Colonic mucosa (tissue), 4 donors: ENCODE results near the gene GPR3. TPM values are rescaled to one million over a fixed set of nuclear protein-coding genes. Genes with fewer than 3 reads are reported as not detected.

ENCODE experiments used
- DNase-seq: peaks from one replicate; pipeline ENCODE4 v3.0.0-alpha.2; 2020
- H3K27ac ChIP-seq: fragments of 200-600 bp; one replicate; pipeline ENCODE4 v1.8.0; 2021
- H3K27me3 ChIP-seq: fragments of 200-600 bp; one replicate; pipeline ENCODE4 v1.8.0; 2021
- H3K36me3 ChIP-seq: fragments of 200-600 bp; one replicate; pipeline ENCODE4 v1.8.0; 2021
- H3K4me1 ChIP-seq: fragments of 200-600 bp; one replicate; pipeline ENCODE4 v1.8.0; 2021; ENCODE audit warnings: mild to moderate bottlenecking
- H3K4me3 ChIP-seq: fragments of 200-600 bp; one replicate; pipeline ENCODE4 v1.8.0; 2021
- H3K9ac ChIP-seq, 2 donors: one replicate each; pipeline ENCODE4 v1.7.0; 2013; ENCODE audit warnings: control low read depth in 2 of 2, low read depth in 2 of 2, low read length in 2 of 2
- H3K9me3 ChIP-seq: fragments of 200-600 bp; one replicate; pipeline ENCODE4 v1.8.0; 2021
- intact Hi-C: fragments of 100-400 bp; cut with DNase I; formaldehyde crosslinking; loops from one replicate; pipeline ENCODE4 v1.14.1; 2022
- total RNA-seq, 2 donors: library from RNA; stranded (reverse); fragmentation: NEBNext Ultra II Directional in 1 of 2; extraction: Animal tissue kit (Norgen Biotek cat#: 25700) in 1 of 2; gene quantifications; one replicate each; pipeline ENCODE4 v1.2.1, GENCODE V29; 2021
- TF ChIP-seq, protein P1 (sequence below): fragments of 200-600 bp; IDR thresholded peaks from one replicate; pipeline ENCODE4 v1.8.0; 2022; ENCODE audit warnings: antibody characterized with exemption, mild to moderate bottlenecking
- donor health status: healthy.
- donor health status: DM: no; HTN: no; CAD: no.
- donor health status: DM: no; HTN: no; CAD: no.

Gene GPR3
- total RNA-seq, 2 donors from 2014 or later = 0.32 to 0.49 TPM

DNA sequence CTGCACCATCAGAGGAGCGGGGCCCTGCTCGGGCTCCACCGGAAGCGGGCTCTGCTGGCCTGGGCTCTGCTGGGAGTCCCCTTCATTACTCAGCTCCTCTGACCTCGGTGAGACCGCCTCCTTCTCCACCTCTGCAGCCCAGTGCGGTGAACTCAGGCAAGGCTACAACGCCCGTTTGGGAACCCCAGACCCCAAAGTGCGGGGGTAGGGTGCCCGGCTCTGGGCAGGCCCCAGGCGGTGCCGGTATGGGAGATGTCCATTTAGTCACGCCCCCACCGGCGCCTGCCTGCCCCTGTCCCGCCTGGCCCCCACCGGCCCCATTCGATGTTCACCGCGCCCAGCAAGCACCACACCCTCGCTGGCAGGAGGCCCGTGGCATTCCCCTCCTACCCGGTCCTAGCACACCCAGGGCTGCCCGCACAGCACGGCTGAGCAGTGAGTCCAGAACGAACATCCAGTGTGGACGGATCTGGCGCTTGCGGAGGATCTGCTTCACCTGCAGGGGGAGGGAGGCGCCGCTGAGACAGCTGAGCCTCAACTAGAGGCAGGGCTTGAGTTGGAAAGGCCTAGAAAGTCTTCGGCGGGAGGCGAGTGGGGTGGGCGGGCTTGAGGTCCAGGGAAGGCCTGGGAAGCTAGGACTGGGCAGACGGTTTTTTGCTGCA, 35.7 kb upstream of the GPR3 start:
- TF ChIP-seq, protein P1, sequence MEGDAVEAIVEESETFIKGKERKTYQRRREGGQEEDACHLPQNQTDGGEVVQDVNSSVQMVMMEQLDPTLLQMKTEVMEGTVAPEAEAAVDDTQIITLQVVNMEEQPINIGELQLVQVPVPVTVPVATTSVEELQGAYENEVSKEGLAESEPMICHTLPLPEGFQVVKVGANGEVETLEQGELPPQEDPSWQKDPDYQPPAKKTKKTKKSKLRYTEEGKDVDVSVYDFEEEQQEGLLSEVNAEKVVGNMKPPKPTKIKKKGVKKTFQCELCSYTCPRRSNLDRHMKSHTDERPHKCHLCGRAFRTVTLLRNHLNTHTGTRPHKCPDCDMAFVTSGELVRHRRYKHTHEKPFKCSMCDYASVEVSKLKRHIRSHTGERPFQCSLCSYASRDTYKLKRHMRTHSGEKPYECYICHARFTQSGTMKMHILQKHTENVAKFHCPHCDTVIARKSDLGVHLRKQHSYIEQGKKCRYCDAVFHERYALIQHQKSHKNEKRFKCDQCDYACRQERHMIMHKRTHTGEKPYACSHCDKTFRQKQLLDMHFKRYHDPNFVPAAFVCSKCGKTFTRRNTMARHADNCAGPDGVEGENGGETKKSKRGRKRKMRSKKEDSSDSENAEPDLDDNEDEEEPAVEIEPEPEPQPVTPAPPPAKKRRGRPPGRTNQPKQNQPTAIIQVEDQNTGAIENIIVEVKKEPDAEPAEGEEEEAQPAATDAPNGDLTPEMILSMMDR = no peak
- Histone ChIP-seq H3K4me3 (peak overlapping the region; percentile 14), H3K9ac (peak overlapping the region; percentile 48 to 68), H3K4me1 (peaks cover 13% of the 10 kb centered on the region), H3K9me3 (no peaks in the 10 kb centered on the region), H3K27ac (peak overlapping the region; percentile 26), H3K36me3 (no peaks in the 10 kb centered on the region), H3K27me3 (no peaks in the 10 kb centered on the region)
- DNase-seq = peak; percentile 90
- intact Hi-C loops = no loop called here

DNA sequence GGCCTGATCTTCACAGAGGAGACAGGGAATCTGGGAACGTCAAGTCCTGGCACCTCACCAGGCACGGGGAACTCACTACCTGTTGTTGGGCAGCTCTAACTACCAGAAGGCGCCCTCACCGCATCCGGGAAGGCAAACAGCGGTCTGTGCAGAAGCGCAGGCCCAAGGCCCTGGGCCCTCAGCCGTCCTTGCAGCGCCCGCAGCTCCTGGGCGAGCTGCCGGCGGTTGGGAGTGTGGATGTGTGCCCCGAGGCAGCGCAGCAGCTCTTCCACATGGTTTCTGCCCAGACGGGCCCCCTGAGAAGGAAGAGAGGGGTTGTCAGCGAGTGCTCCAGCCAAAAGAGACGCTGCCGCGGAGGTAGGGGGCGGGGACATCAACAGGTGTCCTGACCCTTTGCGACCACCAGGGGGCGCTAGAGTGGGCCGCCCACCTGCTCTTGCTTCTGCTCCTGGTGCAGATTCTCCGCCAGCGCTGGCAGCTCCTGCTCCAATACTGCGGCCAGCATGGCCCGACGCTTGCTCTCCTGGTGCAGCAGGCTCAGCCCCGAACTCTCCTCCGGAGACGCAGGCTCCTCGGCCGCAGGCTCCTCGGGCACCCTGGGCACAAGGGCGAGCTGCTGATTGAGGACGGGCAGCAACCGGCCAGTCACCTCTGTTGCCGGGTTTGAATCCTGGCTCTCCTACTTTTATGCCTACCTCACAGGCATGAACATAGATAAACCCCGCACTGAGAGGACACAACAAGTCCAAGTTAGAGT, 35.0 kb upstream of the GPR3 start:
- TF ChIP-seq, protein P1 = peak; percentile 98
- H3K4me3 ChIP-seq = peak overlapping the region; percentile 14
- DNase-seq = peak; percentile 74
- no peaks in the 10 kb centered on the region for H3K9me3 ChIP-seq
- H3K36me3 ChIP-seq = no peaks in the 10 kb centered on the region
- peak overlapping the region; percentile 26 for H3K27ac ChIP-seq
- intact Hi-C loops = no loop called here
- peak overlapping the region; percentile 48 to 68 for H3K9ac ChIP-seq
- H3K27me3 ChIP-seq = no peaks in the 10 kb centered on the region
- H3K4me1 ChIP-seq = peaks cover 13% of the 10 kb centered on the region

DNA sequence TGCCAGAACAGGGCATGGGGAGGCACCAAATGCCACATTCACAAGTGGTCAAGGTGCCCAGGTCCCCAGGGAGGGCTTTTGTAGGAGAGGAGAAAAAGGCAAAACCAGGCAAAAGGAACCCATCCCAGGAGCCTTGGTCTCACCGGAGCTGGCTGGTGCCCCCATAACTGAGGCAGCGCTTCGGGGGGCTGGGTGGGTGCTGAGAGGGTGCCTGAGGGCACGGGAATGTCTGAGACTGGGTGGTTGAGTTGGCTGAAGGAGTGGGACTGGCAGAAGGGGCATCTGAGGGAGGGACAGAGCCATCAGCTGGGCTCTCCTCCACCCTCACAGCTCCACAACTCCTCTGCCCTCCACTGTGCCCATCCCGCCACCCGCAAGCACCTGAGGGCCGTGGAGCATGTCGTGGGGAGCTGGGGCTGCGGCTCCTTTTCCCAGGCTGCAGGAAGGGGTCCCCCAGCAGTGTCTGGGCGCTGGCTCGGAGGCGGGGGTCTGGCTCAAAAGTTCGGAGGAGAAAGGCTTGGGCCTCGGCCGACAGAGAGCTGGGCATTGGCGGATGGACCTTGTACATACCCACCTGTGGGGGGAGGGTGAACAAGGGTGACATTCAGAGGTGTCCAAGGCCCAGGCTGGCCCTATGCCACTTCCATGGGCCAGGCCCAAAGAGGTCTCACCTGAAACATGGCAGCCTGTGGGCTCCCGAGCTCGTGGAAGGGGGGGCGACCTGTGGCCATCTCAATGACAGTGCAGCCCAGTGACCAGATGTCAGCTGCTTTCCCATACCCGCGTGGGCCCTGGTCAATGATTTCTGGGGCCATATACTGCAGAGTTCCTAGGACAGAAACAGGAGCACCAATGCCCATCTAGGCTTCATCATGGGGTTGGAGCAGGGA, 34.1 kb upstream of the GPR3 start:
- intact Hi-C loops = no loop called here
- H3K9ac ChIP-seq = peak overlapping the region in 1 of 2 donors; percentile 68
- H3K4me1 ChIP-seq = peaks cover 13% of the 10 kb centered on the region
- H3K36me3 ChIP-seq = no peaks in the 10 kb centered on the region
- H3K27ac ChIP-seq = no peak overlapping the region
- no peaks in the 10 kb centered on the region for H3K9me3 ChIP-seq
- no peaks in the 10 kb centered on the region for H3K27me3 ChIP-seq
- DNase-seq = no peak
- H3K4me3 ChIP-seq = no peak overlapping the region
- TF ChIP-seq, protein P1 = no peak

DNA sequence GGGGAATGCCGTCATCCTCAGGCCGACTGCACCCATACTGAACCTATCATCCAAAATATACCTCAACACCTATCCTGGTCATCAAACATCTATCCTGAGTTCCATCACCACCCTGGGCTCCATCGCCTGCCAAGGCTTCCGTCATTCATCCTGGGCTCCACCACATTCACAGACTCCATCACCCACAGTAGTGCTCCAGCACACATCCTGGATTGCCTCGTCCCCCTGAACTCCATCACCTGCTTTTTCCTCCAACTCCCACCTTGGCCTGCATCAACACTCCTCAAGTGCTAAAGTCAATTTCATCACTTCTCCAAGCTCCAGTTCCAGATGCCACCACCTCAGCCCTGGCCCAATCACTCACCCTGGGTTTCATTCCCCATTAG, 33.5 kb upstream of the GPR3 start:
- H3K36me3 ChIP-seq = no peaks in the 10 kb centered on the region
- no peak overlapping the region for H3K9ac ChIP-seq
- intact Hi-C loops = no loop called here
- H3K27me3 ChIP-seq = no peaks in the 10 kb centered on the region
- H3K27ac ChIP-seq = no peak overlapping the region
- TF ChIP-seq, protein P1 = no peak
- DNase-seq = no peak
- H3K4me3 ChIP-seq = no peak overlapping the region
- peaks cover 13% of the 10 kb centered on the region for H3K4me1 ChIP-seq
- no peaks in the 10 kb centered on the region for H3K9me3 ChIP-seq

DNA sequence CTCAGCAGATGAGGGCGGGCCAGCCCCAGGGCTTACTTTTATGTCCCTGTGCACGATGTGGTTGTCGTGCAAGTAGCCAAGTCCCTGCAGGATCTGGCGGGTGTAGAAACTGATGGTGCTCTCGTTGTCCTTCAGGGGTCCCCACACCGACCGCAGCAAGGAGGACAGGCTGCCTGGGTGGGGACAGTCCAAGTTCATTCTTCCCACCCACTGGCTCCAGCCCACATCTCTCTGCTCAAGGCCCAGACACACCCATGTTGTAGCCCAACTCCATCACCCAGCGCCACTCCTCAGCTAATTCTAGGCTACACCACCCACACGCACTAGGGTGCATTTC, 32.6 kb upstream of the GPR3 start:
- no peak for DNase-seq
- Histone ChIP-seq H3K9ac (peak overlapping the region in 1 of 2 donors; percentile 31), H3K4me1 (peaks cover 13% of the 10 kb centered on the region), H3K27me3 (no peaks in the 10 kb centered on the region), H3K27ac (no peak overlapping the region), H3K9me3 (no peaks in the 10 kb centered on the region), H3K4me3 (no peak overlapping the region), H3K36me3 (no peaks in the 10 kb centered on the region)
- TF ChIP-seq, protein P1 = no peak
- intact Hi-C loops = no loop called here
